ENCODE results near the gene ANKRD53. TPM values are rescaled to one million over a fixed set of nuclear protein-coding genes. Genes with fewer than 3 reads are reported as not detected.

Gene ANKRD53
- total and polyA plus RNA-seq, 10 donors: 0.22 to 1.7 (median 0.80) TPM; not detected in 2

GRCh38 chr2:71003966-71004755 lies 25.7 kb downstream of the ANKRD53 start:
- peaks cover 0 to 5% (median 0%) of the 10 kb centered on the region in 7 donors for H3K27me3 ChIP-seq (replicated peaks in 1 of 7)
- WGBS, 5 donors: 77 to 83% (median 81%) methylated on average over 10 to 11 of the region's 11 CpGs
- intact Hi-C loops (cut with DNase I; ENCODE audit: low total_unique reads): no loop called here
- H3K36me3 ChIP-seq: no peaks in the 10 kb centered on the region
- no peak for DNase-seq
- no peak overlapping the region for H3K27ac ChIP-seq
- H3K9me3 ChIP-seq: no peaks in the 10 kb centered on the region
- H3K4me1 ChIP-seq: peaks cover 4 to 23% (median 11%) of the 10 kb centered on the region in 6 donors
- H3K4me3 ChIP-seq: no peak overlapping the region
- TF ChIP-seq CTCF (IDR thresholded peaks at IDR 0.05 in 8 of 11, conservative IDR thresholded peaks at IDR 0.05 in 3 of 11): no peak
- no peak for TF ChIP-seq POLR2AphosphoS5 (IDR thresholded peaks at IDR 0.05)
- no peak for TF ChIP-seq POLR2A (IDR thresholded peaks at IDR 0.05)

- peak; percentile 38 for DNase-seq
- Histone ChIP-seq H3K4me1 (peaks cover 4 to 16% (median 9%) of the 10 kb centered on the region in 6 donors), H3K9me3 (no peaks in the 10 kb centered on the region), H3K27me3 (replicated peaks in 1 of 7) (peaks cover 0 to 5% (median 0%) of the 10 kb centered on the region in 7 donors), H3K36me3 (no peaks in the 10 kb centered on the region), H3K27ac (no peak overlapping the region), H3K4me3 (no peak overlapping the region)
- WGBS, 5 donors: 73 to 88% (median 84%) methylated on average over 3 to 6 of the region's 6 CpGs
- no peak for TF ChIP-seq POLR2AphosphoS5 (IDR thresholded peaks at IDR 0.05)
- TF ChIP-seq CTCF (IDR thresholded peaks at IDR 0.05 in 8 of 11, conservative IDR thresholded peaks at IDR 0.05 in 3 of 11): no peak
- TF ChIP-seq POLR2A (IDR thresholded peaks at IDR 0.05): no peak
- intact Hi-C loops (cut with DNase I; ENCODE audit: low total_unique reads): no loop called here
Observed at GRCh38 chr2:71004857-71005256, 26.4 kb downstream of the ANKRD53 start.

GRCh38 chr2:71005271-71006202 lies 27.1 kb downstream of the ANKRD53 start:
- Histone ChIP-seq H3K4me1 (peaks cover 4 to 11% (median 9%) of the 10 kb centered on the region in 6 donors), H3K4me3 (no peak overlapping the region), H3K9me3 (no peaks in the 10 kb centered on the region), H3K27ac (no peak overlapping the region), H3K36me3 (no peaks in the 10 kb centered on the region), H3K27me3 (replicated peaks in 1 of 7) (peaks cover 0 to 10% (median 0%) of the 10 kb centered on the region in 7 donors)
- peak; percentile 41 for DNase-seq
- intact Hi-C loops (cut with DNase I; ENCODE audit: low total_unique reads): no loop called here
- 76 to 86% (median 81%) methylated on average over 10 of the region's 10 CpGs for WGBS, 5 donors
- no peak for TF ChIP-seq POLR2A (IDR thresholded peaks at IDR 0.05)
- TF ChIP-seq CTCF (IDR thresholded peaks at IDR 0.05 in 8 of 11, conservative IDR thresholded peaks at IDR 0.05 in 3 of 11): no peak
- no peak for TF ChIP-seq POLR2AphosphoS5 (IDR thresholded peaks at IDR 0.05)
